Astrocyte (in vitro differentiated cells and primary cell): Measurements from ENCODE around the gene CMTM4.

Experiments
- EZH2 ChIP-seq: IDR thresholded peaks from 2 replicates; pipeline ENCODE4 v1.6.1; 2012; ENCODE audit warnings: mild to moderate bottlenecking, low read length, inconsistent platforms; ENCODE audit not compliant: insufficient read depth
- TF ChIP-seq, protein P1 (sequence below): IDR thresholded peaks from 2 replicates; pipeline ENCODE4 v1.5.1; 2011; ENCODE audit warnings: low read depth, mild to moderate bottlenecking, inconsistent platforms, low read length, moderate library complexity; ENCODE audit not compliant: insufficient read depth

DNA sequence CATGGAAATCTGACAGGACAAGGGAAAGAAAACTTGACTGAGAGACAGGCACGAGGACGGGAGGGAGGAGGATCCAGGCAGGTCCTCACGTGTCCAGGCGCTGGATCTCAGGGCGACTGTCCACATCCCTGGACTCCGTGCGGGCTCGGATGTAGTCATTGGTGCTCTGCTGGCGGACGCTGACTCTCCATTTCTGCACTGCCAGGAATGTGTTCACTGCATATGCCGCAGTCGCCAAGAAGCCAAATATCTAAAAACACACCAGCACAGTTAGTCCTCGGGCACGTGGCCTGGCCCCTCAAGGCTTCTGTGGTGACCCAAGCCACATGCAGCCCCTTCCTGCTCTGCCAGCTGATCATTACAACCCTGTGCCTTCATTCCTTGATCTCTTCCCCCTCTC lies 74.6 kb downstream of the CMTM4 start:
- TF ChIP-seq EZH2, result no peak
- TF ChIP-seq, protein P1, sequence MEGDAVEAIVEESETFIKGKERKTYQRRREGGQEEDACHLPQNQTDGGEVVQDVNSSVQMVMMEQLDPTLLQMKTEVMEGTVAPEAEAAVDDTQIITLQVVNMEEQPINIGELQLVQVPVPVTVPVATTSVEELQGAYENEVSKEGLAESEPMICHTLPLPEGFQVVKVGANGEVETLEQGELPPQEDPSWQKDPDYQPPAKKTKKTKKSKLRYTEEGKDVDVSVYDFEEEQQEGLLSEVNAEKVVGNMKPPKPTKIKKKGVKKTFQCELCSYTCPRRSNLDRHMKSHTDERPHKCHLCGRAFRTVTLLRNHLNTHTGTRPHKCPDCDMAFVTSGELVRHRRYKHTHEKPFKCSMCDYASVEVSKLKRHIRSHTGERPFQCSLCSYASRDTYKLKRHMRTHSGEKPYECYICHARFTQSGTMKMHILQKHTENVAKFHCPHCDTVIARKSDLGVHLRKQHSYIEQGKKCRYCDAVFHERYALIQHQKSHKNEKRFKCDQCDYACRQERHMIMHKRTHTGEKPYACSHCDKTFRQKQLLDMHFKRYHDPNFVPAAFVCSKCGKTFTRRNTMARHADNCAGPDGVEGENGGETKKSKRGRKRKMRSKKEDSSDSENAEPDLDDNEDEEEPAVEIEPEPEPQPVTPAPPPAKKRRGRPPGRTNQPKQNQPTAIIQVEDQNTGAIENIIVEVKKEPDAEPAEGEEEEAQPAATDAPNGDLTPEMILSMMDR, result no peak
